DND-41 (cell line): ENCODE data around the gene GPR68.

Experiments used
- CTCF ChIP-seq: IDR thresholded peaks from 2 replicates; pipeline ENCODE4 v1.5.1; 2012; ENCODE audit warnings: borderline replicate concordance, low read length, moderate library complexity, mild to moderate bottlenecking; ENCODE audit not compliant: poor library complexity, severe bottlenecking; ENCODE audit errors: extremely low read depth
- EZH2 ChIP-seq: IDR thresholded peaks from 3 replicates; pipeline ENCODE4 v1.6.1; 2012; ENCODE audit warnings: borderline replicate concordance, low read depth, mild to moderate bottlenecking, moderate library complexity, low read length, inconsistent platforms; ENCODE audit not compliant: severe bottlenecking

GRCh38 chr14:91205459-91205858 is 39.0 kb downstream of the GPR68 start:
- TF ChIP-seq CTCF, result no peak
- no peak for TF ChIP-seq EZH2
